Esophagus squamous epithelium (tissue), 4 donors: ENCODE data around the gene PRPSAP2.

Source experiments
- POLR2A ChIP-seq, 4 donors: fragments of 450-650 bp; IDR thresholded peaks; one replicate each; pipeline ENCODE4 v1.6.1; 2017; ENCODE audit warnings: antibody characterized with exemption in 4 of 4, mild to moderate bottlenecking in 4 of 4, moderate library complexity in 3 of 4
- TF ChIP-seq, protein P1 (sequence below), 6 experiments: fragments of 450-650 bp in 4 of 6; fragments of 200-600 bp in 2 of 6; sonication (generic) in 2 of 6; IDR thresholded peaks; one replicate each; pipeline ENCODE4 v1.5.1; 2016 to 2019; ENCODE audit warnings: antibody characterized with exemption in 6 of 6, mild to moderate bottlenecking in 4 of 6, moderate library complexity in 4 of 6

DNA sequence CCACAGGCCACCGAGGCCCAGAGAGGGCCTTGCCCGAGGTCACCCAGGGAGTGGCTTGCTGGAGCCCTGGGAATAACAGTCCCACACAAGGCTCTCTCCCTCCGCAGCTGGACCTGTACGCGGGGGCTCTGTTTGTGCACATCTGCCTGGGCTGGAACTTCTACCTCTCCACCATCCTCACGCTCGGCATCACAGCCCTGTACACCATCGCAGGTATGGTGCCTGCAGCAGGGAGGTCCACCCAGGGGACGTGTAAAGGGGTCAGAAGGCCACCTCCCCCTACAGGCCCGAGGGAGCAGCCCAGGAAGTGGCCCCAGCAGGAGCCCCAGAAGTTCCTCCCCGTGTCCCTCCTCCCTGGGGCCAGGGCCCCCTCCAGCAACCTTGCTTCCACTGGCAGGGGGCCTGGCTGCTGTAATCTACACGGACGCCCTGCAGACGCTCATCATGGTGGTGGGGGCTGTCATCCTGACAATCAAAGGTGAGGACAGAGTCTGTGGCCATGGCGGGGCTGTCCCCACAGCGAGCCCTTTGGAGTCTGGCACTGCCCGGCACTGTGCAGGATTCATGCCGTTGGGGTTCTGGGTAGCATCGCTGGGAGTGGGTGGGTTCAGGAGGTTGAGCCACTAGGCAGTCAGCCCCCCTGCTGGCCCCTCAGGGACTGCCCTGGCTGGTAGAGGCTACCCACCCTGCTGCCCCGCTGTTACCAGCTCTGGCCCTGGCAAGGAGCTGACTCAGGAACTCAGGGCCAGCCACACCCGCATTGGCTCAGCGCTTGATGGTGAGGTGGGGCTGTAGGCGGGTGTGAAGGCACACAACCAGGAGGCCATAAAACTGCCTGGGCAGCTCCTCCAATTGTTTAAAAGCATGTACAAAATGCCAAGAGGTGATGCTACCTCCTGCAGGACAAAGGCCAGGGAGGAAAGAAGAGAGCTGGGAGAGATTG, 111.3 kb downstream of the PRPSAP2 start:
- no peak for TF ChIP-seq POLR2A (IDR thresholded peaks at IDR 0.05)
- TF ChIP-seq, protein P1, sequence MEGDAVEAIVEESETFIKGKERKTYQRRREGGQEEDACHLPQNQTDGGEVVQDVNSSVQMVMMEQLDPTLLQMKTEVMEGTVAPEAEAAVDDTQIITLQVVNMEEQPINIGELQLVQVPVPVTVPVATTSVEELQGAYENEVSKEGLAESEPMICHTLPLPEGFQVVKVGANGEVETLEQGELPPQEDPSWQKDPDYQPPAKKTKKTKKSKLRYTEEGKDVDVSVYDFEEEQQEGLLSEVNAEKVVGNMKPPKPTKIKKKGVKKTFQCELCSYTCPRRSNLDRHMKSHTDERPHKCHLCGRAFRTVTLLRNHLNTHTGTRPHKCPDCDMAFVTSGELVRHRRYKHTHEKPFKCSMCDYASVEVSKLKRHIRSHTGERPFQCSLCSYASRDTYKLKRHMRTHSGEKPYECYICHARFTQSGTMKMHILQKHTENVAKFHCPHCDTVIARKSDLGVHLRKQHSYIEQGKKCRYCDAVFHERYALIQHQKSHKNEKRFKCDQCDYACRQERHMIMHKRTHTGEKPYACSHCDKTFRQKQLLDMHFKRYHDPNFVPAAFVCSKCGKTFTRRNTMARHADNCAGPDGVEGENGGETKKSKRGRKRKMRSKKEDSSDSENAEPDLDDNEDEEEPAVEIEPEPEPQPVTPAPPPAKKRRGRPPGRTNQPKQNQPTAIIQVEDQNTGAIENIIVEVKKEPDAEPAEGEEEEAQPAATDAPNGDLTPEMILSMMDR (IDR thresholded peaks at IDR 0.05): no peak
